ENCODE data around the gene IMPG1.

GRCh38 chr6:76000629-76001028, 71.8 kb downstream of the IMPG1 start:
- TF ChIP-seq, protein P1, sequence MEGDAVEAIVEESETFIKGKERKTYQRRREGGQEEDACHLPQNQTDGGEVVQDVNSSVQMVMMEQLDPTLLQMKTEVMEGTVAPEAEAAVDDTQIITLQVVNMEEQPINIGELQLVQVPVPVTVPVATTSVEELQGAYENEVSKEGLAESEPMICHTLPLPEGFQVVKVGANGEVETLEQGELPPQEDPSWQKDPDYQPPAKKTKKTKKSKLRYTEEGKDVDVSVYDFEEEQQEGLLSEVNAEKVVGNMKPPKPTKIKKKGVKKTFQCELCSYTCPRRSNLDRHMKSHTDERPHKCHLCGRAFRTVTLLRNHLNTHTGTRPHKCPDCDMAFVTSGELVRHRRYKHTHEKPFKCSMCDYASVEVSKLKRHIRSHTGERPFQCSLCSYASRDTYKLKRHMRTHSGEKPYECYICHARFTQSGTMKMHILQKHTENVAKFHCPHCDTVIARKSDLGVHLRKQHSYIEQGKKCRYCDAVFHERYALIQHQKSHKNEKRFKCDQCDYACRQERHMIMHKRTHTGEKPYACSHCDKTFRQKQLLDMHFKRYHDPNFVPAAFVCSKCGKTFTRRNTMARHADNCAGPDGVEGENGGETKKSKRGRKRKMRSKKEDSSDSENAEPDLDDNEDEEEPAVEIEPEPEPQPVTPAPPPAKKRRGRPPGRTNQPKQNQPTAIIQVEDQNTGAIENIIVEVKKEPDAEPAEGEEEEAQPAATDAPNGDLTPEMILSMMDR (conservative IDR thresholded peaks at IDR 0.05): no peak
- no peak for TF ChIP-seq ZFX (IDR thresholded peaks at IDR 0.05)
